ENCODE results near the gene CXXC5. TPM values are rescaled to one million over a fixed set of nuclear protein-coding genes. Genes with fewer than 3 reads are reported as not detected.

The CXXC5 gene
- total RNA-seq, 1 donor from 2014 or later = 67.3 TPM

DNA sequence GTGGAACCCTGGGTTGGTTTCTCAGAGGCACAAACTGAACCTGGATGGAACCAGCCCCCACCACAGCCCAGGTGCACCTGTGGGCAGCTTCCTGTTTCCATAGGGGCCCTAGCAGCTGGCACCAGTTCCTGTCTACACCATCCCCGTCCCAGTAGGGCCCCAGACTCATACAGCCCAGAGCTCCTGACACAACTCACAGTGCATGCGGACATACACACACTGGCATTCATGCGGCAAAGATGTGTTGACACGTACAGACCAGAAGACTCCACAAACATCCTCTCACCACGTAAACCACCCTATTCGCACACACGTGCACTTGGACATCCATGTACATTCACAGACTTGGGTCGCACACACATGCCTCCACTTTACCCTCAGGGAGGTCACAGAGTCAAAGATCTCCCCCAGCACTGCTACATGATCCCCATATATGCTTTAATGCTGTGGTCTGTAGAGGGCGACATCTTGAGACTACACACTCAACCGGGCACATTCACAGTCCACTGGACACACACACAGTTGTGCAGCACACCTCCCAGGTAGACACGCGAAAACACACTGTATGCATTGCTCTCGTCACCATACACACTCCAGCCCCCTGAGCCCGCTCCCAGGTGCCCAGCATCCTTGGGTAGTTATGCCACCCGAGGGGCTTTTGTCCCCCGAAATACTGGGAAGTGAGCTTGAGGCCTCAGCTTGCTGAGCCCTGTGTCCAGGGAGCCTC lies 22.4 kb downstream of the CXXC5 start:
- intact Hi-C loops (cut with DNase I) = no loop called here
- ATAC-seq (ENCODE audit: poor library complexity) (no peak), DNase-seq (no peak)

DNA sequence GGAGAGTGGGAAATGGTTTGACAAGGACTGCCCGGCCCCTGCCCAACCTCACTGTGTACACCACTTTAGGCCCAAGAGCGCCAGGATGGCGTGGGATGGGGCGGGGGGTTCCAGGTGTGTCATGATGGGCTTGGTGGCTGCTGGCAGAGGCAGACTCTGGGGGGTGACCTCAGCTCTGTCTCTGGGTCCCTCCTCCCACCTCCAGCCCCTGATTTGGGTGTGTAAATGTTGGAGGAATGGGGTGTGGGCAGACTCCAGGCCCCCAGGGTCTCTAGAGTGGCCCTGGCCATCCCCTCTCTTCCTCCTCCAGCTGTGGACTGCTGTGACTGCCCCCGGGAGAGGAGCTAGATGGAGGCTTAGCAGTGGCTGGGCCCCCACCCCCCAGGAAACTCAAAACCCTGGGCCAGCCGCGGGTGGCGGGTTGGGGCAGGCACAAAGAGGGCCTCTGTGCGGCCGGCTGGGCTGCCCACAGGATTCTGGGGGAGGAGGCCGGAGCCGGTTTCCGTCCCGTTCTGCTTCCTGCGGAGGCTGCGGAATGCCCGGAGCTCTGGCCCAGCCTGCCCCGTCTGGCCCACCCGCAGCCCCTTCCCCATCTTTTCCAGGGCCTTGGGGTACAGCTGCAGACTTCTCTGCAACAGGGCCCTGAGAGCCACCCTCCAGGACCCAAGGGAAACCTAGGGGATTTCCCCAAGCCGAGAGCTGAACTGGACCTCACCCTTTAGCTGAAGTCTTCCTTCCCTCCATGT lies 23.1 kb downstream of the CXXC5 start:
- DNase-seq (no peak), ATAC-seq (ENCODE audit: poor library complexity) (no peak)
- intact Hi-C loops (cut with DNase I) = no loop called here

DNA sequence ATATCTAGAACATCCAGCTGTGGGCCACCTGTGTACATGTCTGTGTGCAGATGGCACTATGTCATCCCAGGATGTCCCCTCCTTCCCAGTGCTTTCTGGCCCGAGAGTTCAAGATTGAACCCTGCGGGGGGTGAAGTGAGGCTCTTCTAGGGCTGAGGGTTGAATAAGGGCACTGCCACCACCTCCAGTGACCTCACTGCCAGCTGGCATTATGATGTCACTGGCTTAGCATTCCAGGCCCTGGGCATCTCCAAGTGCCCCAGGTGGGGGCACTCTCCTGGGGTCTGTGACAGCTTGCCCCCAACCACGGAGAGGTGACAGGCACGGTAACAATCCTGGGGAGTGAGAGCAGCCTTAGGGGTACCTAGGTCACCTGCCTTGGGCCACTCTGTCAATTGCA lies 27.1 kb downstream of the CXXC5 start:
- intact Hi-C loops (cut with DNase I) = no loop called here

DNA sequence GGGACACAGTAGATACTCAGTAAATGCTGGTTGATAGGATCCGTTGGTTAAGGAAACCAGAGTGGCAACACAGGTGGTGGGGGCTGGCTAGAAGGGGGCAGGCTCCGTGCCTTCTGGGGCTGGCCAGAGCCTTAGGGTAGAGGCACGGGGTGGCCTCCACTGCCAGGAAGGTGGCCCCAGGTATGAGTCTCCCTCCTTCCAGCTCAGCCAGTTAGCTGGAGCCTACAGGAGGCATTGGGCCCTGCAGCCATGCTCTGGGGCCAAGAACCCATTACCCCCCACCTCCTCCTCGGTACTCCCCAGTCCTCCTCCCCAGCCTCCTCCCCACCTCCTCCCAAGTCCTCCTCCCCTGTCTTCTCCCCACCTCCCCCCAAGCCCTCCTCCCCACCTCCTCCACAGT lies 27.7 kb downstream of the CXXC5 start:
- DNase-seq (no peak), ATAC-seq (ENCODE audit: poor library complexity) (no peak)
- intact Hi-C loops (cut with DNase I) = no loop called here

More for the DNA sequence above, 27.1 kb downstream of the CXXC5 start:
- DNase-seq (no peak), ATAC-seq (ENCODE audit: poor library complexity) (no peak)

DNA sequence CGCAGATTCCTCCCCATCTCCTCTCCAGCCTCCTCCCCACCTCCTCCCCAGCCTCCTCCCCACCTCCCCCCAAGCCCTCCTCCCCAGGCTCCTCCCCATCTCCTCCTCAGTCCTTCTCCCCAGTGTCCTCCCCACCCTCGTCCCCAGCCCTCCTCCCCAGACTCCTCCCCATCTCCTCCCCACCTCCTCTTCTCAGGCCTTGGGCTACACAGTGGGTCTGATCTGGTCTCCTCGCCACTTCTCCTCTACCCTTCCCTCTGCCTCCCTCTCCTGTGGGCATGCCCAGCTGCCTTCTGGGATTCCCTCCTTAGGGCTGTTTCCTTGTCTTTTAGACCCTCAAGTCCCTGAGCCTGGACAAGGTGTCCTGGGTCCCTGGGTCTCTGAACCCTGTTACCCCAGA lies 28.3 kb downstream of the CXXC5 start:
- ATAC-seq (ENCODE audit: poor library complexity) = no peak
- intact Hi-C loops (cut with DNase I) = no loop called here
- no peak for DNase-seq

DNA sequence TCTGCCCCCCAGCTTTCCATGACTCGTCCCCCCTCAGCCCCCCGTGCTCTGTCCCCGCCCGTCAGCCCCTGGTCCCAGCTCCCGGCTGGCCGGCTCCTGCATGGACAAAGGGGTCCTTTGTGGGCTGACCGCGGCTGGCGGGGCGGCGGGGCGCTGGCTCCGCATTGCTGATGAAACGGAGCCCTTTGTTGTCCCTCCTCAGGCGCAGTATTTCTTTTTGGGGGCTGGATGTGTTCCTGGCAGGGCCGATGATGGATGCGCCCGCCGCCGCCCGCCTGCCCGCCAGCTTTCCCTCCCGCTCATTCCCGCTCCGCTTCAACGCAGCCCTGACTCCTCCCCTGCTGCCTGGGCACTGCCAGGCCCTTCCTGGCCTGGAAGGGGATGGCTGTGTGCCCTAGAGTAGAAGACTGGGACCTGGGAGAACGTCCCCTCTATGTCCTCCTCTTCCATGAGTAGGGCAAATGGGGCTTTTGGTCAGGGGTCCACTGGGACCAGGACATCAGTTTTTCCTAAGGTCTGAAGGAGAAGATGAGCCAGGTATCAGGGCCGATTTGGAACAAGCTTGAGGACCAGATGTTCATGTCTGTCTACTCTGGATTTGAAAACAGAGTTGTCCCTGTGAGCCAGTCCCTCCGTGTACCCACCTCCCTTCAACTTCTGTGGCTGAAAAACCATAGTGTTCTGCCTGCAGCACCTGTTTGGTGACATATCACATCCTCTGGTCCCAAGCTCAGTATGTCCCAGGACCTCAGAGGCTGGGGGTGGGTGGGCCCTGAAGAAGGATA lies 29.0 kb downstream of the CXXC5 start:
- intact Hi-C loops (cut with DNase I) = no loop called here
- peak; percentile 59 for ATAC-seq (ENCODE audit: poor library complexity)
- DNase-seq = no peak

DNA sequence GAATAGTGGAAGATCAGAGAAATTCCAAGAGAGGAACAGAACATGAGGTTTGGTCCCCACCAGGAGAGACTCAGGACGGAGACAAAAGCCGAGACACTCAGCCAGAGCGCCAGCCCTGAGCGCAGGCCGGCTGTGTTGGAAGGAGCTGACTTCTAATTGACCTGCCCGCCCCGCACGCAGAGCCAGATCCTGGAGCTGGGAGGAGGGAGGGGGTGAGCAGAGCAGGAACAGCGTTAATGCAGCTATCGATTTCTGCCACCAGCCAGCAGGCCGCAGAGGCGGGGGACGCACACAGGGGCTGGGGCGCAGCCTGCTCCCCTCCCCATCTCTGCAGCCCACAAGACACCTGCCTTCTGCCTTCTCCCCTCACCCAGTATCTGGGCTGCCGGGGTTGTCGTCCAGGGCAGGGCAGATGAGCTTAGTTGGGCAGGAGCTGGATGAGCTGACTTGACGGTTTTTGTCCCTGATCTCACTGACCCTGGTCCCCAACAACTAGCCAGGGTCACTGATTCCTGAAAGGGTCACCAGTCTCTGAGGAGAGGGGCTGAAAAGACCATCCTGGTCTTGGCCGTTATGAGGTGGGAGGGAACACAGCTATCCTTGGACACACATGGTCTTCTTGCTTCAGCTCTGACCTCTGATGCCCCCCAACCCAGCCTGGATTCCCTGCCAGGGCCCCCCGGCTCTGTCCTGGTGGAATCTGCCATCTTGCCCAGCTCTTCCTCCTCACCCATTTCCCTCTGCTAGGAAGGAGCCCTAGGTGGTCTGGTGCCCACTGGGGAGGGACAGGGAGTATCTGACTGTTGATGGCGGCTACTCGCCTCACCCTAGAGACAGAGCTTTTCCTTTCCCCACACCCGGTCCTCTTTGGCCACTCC lies 29.8 kb downstream of the CXXC5 start:
- intact Hi-C loops (cut with DNase I) = no loop called here

DNA sequence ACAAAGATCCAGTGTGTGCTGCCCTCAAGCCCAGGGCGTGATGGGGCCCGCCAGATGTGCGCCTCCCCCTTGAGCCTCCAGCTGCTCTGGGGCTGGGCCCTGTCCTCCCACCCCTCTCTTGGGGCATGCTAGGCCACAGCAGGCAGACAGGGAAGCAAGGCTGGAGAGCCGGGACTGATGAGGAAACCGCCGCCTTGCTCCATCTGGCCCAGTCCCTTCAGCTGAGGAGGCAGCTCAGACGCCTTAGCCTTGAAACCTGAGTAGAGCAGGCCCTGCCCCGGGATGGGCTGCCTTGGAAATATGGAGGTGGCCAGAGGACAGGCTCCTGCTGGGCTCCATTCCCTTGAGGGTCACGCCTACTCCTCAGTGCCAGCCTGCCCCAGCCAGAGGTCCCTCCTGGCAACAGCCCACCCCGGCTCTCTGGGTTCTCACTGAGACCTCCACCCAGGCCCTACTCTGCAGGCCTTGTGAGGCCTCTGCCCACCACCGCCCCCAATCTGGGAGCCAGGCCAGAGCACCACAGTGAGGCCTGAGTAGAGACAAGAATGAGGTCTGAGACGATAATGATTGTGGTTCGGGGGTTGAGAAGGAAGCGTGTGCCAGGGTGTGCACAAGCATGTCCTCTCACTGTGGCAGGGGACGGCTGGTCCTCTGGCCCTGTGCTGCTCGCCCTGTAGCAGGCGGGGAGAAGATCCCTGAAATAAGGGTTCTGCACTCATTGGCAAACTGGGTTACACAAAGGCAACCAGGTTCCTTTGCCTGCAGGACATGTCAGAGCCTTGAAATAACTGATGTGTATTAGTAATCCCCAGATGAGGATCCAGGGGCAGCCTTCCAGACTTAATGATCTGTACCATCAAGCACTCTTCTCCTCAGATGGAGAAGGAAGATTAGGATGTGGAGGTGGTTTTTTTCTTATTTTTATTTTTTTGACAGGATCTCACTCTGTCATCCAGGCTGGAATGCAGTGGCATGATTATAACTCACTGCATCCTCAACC lies 30.9 kb downstream of the CXXC5 start:
- intact Hi-C loops (cut with DNase I) = no loop called here
- ATAC-seq (ENCODE audit: poor library complexity) (peak; percentile 6), DNase-seq (no peak)

More for the DNA sequence above, 29.8 kb downstream of the CXXC5 start:
- DNase-seq (peak; percentile 71), ATAC-seq (ENCODE audit: poor library complexity) (peak; percentile 83)

DNA sequence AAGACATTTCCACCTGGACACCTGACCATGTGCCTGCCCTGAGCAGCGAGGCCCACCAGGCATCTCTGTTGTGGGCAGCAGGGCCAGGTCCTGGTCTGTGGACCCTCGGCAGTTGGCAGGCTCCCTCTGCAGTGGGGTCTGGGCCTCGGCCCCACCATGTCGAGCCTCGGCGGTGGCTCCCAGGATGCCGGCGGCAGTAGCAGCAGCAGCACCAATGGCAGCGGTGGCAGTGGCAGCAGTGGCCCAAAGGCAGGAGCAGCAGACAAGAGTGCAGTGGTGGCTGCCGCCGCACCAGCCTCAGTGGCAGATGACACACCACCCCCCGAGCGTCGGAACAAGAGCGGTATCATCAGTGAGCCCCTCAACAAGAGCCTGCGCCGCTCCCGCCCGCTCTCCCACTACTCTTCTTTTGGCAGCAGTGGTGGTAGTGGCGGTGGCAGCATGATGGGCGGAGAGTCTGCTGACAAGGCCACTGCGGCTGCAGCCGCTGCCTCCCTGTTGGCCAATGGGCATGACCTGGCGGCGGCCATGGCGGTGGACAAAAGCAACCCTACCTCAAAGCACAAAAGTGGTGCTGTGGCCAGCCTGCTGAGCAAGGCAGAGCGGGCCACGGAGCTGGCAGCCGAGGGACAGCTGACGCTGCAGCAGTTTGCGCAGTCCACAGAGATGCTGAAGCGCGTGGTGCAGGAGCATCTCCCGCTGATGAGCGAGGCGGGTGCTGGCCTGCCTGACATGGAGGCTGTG lies 32.4 kb downstream of the CXXC5 start:
- ATAC-seq (ENCODE audit: poor library complexity) = no peak
- intact Hi-C loops (cut with DNase I) = loop anchor here (5.0 kb wide), 1 partner anchor 33 kb away; the partner anchor contains the start of gene CXXC5
- no peak for DNase-seq

DNA sequence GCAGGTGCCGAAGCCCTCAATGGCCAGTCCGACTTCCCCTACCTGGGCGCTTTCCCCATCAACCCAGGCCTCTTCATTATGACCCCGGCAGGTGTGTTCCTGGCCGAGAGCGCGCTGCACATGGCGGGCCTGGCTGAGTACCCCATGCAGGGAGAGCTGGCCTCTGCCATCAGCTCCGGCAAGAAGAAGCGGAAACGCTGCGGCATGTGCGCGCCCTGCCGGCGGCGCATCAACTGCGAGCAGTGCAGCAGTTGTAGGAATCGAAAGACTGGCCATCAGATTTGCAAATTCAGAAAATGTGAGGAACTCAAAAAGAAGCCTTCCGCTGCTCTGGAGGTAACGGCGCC lies 32.9 kb downstream of the CXXC5 start:
- DNase-seq (no peak), ATAC-seq (ENCODE audit: poor library complexity) (no peak)
- intact Hi-C loops (cut with DNase I) = loop anchor here (5.0 kb wide), 1 partner anchor 34 kb away; the partner anchor contains the start of gene CXXC5

DNA sequence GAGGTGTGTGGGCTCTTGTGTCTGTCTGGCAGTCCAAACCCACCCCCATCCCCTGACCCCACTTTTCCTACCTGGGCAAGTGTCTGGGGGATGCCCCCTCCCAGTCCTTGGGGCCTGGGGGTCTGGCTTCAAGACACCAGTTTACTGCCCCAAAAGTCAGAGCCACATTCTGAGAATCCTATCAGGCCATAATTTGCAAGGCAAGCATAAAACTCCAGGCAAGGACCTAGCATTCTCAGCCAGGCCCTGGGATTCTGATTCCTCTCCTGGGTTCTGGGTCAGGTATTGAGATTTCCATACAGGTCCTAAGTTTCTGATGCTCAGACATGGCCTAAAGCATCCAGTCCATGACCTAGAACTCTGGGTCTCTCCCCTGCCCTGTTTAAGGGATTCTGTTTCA lies 33.3 kb downstream of the CXXC5 start:
- no peak for DNase-seq
- intact Hi-C loops (cut with DNase I) = loop anchor here (5.0 kb wide), 1 partner anchor 34 kb away; the partner anchor contains the start of gene CXXC5
- ATAC-seq (ENCODE audit: poor library complexity) = no peak

DNA sequence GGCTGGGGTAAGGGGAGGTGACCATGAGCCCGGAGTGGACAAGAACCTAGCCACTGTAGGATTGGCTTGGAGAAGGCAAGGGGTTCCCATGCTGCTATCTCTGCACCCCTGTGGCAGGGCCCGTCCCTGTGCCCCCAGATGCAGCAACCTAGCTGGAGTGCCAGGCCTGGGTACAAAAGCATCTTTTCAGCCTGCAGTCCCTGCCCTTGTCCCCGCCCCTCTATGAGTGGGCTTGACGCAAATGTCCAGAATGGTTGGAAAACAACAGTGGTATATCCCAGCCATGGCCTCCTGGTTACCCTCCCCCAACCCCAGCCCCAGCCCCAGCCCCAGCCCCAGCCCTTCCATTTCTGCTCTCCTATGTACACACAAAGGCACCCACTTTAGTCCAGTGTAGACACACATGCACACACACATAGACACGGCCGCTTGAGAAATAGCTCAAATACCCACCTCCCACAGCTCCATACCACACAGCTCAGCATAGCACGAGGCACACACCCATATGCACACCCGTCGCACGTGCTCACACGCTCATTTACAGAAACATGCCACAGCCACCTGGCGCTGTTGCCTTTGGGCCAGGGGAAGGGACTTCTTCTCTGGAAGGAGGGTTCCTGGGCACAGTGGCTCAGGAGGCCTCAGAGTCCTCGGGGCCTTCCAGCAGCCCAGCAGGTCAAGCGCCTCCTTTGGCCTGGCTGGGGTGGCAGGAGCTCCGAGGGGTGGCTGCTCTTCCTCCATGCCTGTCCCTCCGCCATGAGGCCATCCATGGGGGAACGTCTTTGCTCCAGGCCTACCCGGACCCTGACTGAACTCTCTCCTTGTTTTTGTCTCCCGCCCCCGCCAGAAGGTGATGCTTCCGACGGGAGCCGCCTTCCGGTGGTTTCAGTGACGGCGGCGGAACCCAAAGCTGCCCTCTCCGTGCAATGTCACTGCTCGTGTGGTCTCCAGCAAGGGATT lies 34.1 kb downstream of the CXXC5 start:
- intact Hi-C loops (cut with DNase I) = loop anchor here (5.0 kb wide), 1 partner anchor 35 kb away; the partner anchor contains the start of gene CXXC5
- ATAC-seq (ENCODE audit: poor library complexity) = no peak
- no peak for DNase-seq

DNA sequence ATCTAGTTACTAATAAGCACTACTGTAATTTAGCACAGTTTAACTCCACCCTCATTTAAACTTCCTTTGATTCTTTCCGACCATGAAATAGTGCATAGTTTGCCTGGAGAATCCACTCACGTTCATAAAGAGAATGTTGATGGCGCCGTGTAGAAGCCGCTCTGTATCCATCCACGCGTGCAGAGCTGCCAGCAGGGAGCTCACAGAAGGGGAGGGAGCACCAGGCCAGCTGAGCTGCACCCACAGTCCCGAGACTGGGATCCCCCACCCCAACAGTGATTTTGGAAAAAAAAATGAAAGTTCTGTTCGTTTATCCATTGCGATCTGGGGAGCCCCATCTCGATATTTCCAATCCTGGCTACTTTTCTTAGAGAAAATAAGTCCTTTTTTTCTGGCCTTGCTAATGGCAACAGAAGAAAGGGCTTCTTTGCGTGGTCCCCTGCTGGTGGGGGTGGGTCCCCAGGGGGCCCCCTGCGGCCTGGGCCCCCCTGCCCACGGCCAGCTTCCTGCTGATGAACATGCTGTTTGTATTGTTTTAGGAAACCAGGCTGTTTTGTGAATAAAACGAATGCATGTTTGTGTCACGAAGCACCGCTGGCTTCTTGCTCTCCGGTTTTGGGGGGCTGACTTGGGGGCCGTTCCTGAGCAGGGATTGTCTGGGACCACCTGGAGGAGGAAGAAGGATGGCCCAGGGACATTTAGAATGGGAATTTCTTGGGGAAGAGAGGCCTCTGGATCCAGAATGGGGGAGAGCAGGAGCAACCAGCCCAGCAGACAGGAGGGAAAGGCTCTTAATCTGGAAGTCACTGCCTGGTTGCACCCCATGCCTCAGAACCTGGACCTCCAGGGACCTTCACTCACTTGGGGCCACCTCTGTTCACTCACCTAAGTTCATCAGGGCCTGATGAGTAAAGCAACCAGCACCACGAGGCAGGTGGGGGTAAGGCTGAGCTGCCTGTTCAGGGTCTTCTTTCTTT lies 35.4 kb downstream of the CXXC5 start:
- DNase-seq (no peak), ATAC-seq (ENCODE audit: poor library complexity) (no peak)
- intact Hi-C loops (cut with DNase I) = loop anchor here (5.0 kb wide), 1 partner anchor 36 kb away; the partner anchor contains the start of gene CXXC5

DNA sequence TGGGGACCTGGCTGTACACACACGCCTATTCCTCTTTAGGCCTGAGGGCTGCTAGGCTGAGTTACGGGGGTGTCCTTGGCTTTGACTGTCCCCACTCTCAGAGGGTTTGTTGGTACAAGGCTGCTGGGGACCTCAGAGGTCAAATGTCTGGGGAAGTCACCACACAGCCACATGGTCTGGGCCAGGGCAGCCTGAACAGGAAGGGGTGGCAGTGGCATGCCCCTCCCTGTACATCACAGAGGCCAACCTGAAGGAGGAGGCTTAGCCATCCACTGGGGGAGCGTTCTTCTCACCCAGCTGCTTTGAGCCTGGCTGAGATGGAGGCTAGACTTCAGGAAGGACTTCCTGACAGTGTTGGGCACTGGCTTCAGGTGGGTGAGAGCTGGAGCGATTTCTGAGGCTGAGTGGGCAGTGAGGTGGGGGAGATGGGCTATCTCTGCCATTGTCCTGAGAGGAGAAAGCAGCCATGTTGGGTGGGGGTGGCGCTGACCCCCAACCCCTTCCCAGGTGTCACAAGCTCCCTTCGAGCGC lies 36.3 kb downstream of the CXXC5 start:
- ATAC-seq (ENCODE audit: poor library complexity) = no peak
- DNase-seq = no peak
- intact Hi-C loops (cut with DNase I) = loop anchor here (5.0 kb wide), 1 partner anchor 37 kb away; the partner anchor contains the start of gene CXXC5

All from Right ventricle myocardium superior (tissue), 1 donor.